PC-9 (cell line): ENCODE data around the gene CHI3L1.

Experiments used
- CTCF ChIP-seq: fragments of 200-600 bp; sonication (generic); conservative IDR thresholded peaks from 2 replicates; pipeline ENCODE4 v1.6.1; 2017; ENCODE audit warnings: mixed run types, antibody characterized with exemption, mild to moderate bottlenecking, moderate library complexity
- EZH2 ChIP-seq: fragments of 200-600 bp; sonication (generic); IDR thresholded peaks from 2 replicates; pipeline ENCODE4 v1.8.0; 2017; ENCODE audit warnings: antibody characterized with exemption, low read depth

GRCh38 chr1:203173566-203173965, 12.9 kb downstream of the CHI3L1 start:
- no peak for TF ChIP-seq CTCF
- TF ChIP-seq EZH2 = no peak
